VCaP (cell line): Measurements from ENCODE around the gene CYP4F3.
A peak's percentile ranks its signal among the peaks of the same experiment; 100 is the strongest.

ENCODE experiments used
- H3K27ac ChIP-seq: fragments of 450-650 bp; 2 replicates; pipeline ENCODE4 v1.5.1; 2017
- TF ChIP-seq, protein P1 (sequence below): fragments of 450-650 bp; conservative IDR thresholded peaks from 2 replicates; pipeline ENCODE4 v1.5.1; 2017; ENCODE audit warnings: mild to moderate bottlenecking, moderate library complexity

The CYP4F3 gene

DNA sequence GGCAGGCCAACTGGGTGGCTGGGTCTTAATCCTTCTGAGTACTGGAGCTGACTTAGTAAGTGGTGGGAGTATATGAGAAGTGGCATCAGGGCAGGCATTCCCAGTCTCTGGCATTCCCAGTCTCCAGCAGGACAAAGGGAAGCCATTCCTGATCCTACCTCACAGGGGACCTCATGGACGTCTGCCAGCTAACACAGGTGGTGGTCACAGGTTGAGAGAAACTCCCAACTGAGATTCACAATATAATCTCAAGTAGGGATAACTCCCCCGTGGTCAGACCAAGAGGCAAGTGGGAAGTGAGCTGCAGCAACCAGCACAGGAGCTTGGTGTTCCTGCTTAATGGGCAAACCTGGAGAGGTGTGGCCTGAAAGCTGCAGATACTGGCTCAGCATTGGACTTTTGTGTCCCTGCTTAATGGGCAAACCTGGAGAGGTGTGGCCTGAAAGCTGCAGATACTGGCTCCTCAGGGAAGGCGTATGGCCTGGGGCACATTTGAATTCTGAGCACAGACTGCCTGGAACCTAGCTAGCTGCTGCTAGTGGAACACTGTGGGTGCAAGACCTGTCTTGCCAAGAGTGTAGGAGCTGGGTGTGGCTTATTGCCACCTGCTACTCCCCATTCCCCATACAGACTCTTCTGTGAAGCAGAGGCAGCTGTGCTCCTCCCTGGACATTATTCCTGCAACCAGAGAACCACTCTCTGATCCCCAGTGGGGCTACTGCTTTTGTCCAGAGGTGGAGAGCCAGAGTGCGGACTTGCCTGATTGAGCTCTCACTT is 61.2 kb downstream of the CYP4F3 start:
- TF ChIP-seq, protein P1, sequence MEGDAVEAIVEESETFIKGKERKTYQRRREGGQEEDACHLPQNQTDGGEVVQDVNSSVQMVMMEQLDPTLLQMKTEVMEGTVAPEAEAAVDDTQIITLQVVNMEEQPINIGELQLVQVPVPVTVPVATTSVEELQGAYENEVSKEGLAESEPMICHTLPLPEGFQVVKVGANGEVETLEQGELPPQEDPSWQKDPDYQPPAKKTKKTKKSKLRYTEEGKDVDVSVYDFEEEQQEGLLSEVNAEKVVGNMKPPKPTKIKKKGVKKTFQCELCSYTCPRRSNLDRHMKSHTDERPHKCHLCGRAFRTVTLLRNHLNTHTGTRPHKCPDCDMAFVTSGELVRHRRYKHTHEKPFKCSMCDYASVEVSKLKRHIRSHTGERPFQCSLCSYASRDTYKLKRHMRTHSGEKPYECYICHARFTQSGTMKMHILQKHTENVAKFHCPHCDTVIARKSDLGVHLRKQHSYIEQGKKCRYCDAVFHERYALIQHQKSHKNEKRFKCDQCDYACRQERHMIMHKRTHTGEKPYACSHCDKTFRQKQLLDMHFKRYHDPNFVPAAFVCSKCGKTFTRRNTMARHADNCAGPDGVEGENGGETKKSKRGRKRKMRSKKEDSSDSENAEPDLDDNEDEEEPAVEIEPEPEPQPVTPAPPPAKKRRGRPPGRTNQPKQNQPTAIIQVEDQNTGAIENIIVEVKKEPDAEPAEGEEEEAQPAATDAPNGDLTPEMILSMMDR: no peak
- peak overlapping the region; percentile 49 for H3K27ac ChIP-seq

DNA sequence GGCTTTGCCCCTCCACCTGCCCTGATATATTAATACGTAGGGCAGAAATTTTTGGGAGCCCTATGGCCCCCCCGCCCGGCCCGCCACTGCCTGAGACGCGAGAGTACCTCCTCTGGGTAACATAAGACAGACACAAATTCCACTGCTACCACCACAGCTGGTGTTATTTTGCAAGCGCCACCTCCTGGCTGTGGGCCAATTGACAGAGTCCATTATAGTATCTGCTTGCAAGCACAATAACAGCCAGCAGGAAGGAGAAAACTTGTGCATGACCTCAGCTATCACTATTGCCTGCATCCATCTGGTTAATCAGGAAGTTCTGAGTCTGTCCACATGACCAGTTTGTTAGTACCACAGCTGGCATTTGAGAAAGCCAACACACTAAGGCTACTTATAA is 61.8 kb downstream of the CYP4F3 start:
- peak overlapping the region; percentile 49 for H3K27ac ChIP-seq
- TF ChIP-seq, protein P1: peak; percentile 20
